ENCODE measurements around the gene IGF2BP2. TPM values are rescaled to one million over a fixed set of nuclear protein-coding genes. Genes with fewer than 3 reads are reported as not detected.

The IGF2BP2 gene
- total RNA-seq, 4 donors from 2014 or later: 3.0 to 13.8 (median 6.8) TPM

- no peak overlapping the region for H3K4me3 ChIP-seq
- 75 to 85% methylated on average over 3 of the region's 3 CpGs for WGBS, 2 donors
- no peak for TF ChIP-seq CTCF (IDR thresholded peaks at IDR 0.05)
- TF ChIP-seq POLR2A (IDR thresholded peaks at IDR 0.05): no peak
- H3K27ac ChIP-seq: no peak overlapping the region
- H3K4me1 ChIP-seq: peaks cover 0 to 29% (median 5%) of the 10 kb centered on the region in 3 donors
- intact Hi-C loops (cut with DNase I): no loop called here
- no peaks in the 10 kb centered on the region for H3K36me3 ChIP-seq
- no peaks in the 10 kb centered on the region for H3K9me3 ChIP-seq
- no peak for DNase-seq
- H3K27me3 ChIP-seq: no peaks in the 10 kb centered on the region
Measured at GRCh38 chr3:185724761-185725160, 100.1 kb downstream of the IGF2BP2 start.

- no peak overlapping the region for H3K27ac ChIP-seq
- no peaks in the 10 kb centered on the region for H3K36me3 ChIP-seq
- intact Hi-C loops (cut with DNase I): no loop called here
Measured at GRCh38 chr3:185724251-185724650, 100.6 kb downstream of the IGF2BP2 start.

GRCh38 chr3:185722881-185723280 is 102.0 kb downstream of the IGF2BP2 start:
- TF ChIP-seq POLR2A (IDR thresholded peaks at IDR 0.05) (no peak), CTCF (IDR thresholded peaks at IDR 0.05) (no peak)
- Histone ChIP-seq H3K4me3 (no peak overlapping the region), H3K27ac (no peak overlapping the region), H3K9me3 (no peaks in the 10 kb centered on the region), H3K4me1 (peaks cover 0 to 16% (median 3%) of the 10 kb centered on the region in 3 donors), H3K36me3 (no peaks in the 10 kb centered on the region), H3K27me3 (no peaks in the 10 kb centered on the region)
- intact Hi-C loops (cut with DNase I): no loop called here
- 79 to 85% methylated on average over 5 of the region's 5 CpGs for WGBS, 2 donors
- no peak for DNase-seq

More at GRCh38 chr3:185724251-185724650, 100.6 kb downstream of the IGF2BP2 start:
- no peak overlapping the region for H3K4me3 ChIP-seq
- H3K4me1 ChIP-seq: peaks cover 0 to 25% (median 5%) of the 10 kb centered on the region in 3 donors
- H3K27me3 ChIP-seq: no peaks in the 10 kb centered on the region
- no peak for DNase-seq
- TF ChIP-seq POLR2A (IDR thresholded peaks at IDR 0.05): no peak
- TF ChIP-seq CTCF (IDR thresholded peaks at IDR 0.05): no peak
- WGBS, 2 donors: 83 to 91% methylated on average over 3 of the region's 3 CpGs
- H3K9me3 ChIP-seq: no peaks in the 10 kb centered on the region

GRCh38 chr3:185721970-185722369 is 102.9 kb downstream of the IGF2BP2 start:
- Histone ChIP-seq H3K4me1 (peaks cover 0 to 16% (median 10%) of the 10 kb centered on the region in 3 donors), H3K9me3 (no peaks in the 10 kb centered on the region), H3K4me3 (no peak overlapping the region), H3K36me3 (no peaks in the 10 kb centered on the region), H3K27me3 (no peaks in the 10 kb centered on the region), H3K27ac (no peak overlapping the region)
- no peak for TF ChIP-seq CTCF (IDR thresholded peaks at IDR 0.05)
- TF ChIP-seq POLR2A (IDR thresholded peaks at IDR 0.05): no peak
- no peak for DNase-seq
- intact Hi-C loops (cut with DNase I): no loop called here
- WGBS, 2 donors: 54 to 65% methylated on average over 2 to 3 of the region's 3 CpGs

GRCh38 chr3:185720326-185720725 is 104.5 kb downstream of the IGF2BP2 start:
- intact Hi-C loops (cut with DNase I): no loop called here
- 86 to 88% methylated on average over 4 to 9 of the region's 9 CpGs for WGBS, 2 donors
- Histone ChIP-seq H3K4me1 (peaks cover 0 to 27% (median 13%) of the 10 kb centered on the region in 3 donors), H3K27me3 (no peaks in the 10 kb centered on the region), H3K27ac (no peak overlapping the region), H3K36me3 (no peaks in the 10 kb centered on the region), H3K9me3 (no peaks in the 10 kb centered on the region), H3K4me3 (no peak overlapping the region)
- no peak for TF ChIP-seq CTCF (IDR thresholded peaks at IDR 0.05)
- TF ChIP-seq POLR2A (IDR thresholded peaks at IDR 0.05): no peak
- DNase-seq: no peak

All from esophagus squamous epithelium (tissue), 5 donors.